GM10248 (cell line): ENCODE data around the gene KIF1C.

Experiments used
- CTCF ChIA-PET: fragments of 300-600 bp; sonication (Branson Sonifier 250); formaldehyde crosslinking; extraction: SDS; loops from one replicate; lab custom pipeline; 2021; ENCODE audit warnings: antibody characterized with exemption; lab: Yijun Ruan, JAX
- POLR2A ChIA-PET: fragments of 350-650 bp; sonication (Branson Sonifier 250); formaldehyde crosslinking; extraction: SDS; loops from one replicate; lab custom pipeline; 2020; ENCODE audit warnings: antibody characterized with exemption; lab: Yijun Ruan, JAX
- DNase-seq: peaks from one replicate; pipeline ENCODE4 v3.0.0; 2012; ENCODE audit errors: extremely low spot score
- TF ChIP-seq, protein P1 (sequence below): IDR thresholded peaks from 2 replicates; pipeline ENCODE4 v1.5.1; 2012; ENCODE audit warnings: mild to moderate bottlenecking, low read depth; ENCODE audit errors: extremely low read depth, missing control alignments, control extremely low read depth

The KIF1C gene

DNA sequence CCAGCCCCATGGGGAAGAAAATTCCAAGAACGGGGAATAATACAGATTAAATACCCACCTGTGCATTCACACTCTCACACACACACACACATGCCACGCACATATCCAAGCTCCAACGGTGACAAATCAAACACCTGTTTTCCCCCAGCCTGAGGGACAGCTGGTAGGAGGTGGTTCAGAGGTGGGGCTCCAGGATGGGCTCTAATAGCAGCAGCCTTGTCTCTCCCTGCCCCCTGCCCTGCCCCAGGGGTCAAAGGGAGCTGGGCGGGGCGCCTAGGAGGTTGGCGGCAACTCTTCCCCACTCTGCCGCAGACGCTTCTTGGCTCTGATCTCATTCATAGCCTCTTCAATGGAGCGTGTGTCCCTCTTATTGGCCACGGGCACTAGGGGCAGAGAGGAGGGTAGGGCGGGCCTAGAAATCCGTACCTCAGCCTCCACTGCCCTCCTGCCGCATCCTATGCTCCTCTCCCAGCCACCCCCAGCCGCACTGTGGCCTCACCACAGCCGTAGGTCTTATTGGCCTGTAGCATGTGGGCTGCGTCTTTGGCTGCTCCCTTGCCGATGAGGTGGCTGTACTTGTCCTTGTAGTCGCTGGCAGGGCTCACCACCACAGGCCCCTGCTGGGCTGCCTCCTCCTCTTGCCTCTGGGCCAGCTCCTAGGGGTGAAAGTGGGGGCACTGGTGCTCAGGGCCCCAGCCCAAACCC, 38.3 kb upstream of the KIF1C start:
- TF ChIP-seq, protein P1, sequence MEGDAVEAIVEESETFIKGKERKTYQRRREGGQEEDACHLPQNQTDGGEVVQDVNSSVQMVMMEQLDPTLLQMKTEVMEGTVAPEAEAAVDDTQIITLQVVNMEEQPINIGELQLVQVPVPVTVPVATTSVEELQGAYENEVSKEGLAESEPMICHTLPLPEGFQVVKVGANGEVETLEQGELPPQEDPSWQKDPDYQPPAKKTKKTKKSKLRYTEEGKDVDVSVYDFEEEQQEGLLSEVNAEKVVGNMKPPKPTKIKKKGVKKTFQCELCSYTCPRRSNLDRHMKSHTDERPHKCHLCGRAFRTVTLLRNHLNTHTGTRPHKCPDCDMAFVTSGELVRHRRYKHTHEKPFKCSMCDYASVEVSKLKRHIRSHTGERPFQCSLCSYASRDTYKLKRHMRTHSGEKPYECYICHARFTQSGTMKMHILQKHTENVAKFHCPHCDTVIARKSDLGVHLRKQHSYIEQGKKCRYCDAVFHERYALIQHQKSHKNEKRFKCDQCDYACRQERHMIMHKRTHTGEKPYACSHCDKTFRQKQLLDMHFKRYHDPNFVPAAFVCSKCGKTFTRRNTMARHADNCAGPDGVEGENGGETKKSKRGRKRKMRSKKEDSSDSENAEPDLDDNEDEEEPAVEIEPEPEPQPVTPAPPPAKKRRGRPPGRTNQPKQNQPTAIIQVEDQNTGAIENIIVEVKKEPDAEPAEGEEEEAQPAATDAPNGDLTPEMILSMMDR: no peak
- ChIA-PET CTCF (interaction anchor here (1.1 to 3.9 kb wide), 2 partner anchors 7 to 51 kb away, joined by 3 to 35 read pairs; partner anchors contain the start of gene SPAG7), POLR2A (no interaction called here)
- DNase-seq: no peak

DNA sequence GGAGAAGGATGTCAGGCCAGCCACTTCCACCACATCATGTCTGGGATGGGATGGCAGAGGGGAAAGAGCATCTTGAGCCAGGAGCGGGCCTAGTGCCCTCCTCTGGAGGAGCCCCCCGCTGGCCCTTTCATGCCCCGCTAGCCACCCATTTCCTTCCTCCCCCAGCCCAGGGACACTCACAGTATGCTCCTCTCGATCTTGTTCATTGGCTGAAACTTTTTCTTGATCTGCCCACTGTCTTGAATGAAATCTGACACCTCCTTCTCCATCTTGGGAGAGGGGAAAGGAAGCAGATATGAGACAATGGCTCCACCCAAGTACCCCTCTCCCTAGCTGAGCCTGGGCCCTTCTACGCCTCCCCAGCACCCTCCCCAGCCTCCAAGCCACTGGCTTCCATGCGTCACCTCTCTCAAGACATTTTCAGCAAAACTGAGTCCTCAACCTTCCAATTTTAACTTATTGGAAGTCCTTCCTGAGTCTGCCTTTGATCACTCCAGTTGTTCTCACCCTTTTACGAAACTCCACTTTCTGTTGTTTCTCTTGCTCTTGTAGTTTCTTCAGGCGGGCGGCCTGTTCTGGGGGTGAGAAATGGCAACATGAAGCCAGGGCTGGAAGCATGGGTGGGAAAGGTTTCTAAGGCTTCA, 37.3 kb upstream of the KIF1C start:
- DNase-seq: no peak
- TF ChIP-seq, protein P1: no peak
- ChIA-PET POLR2A (interaction anchor here (0.7 kb wide), 1 partner anchor 176 kb away, joined by 4 read pairs; no protein-coding TSS in a partner anchor), CTCF (interaction anchor here (1.1 kb wide), 1 partner anchor 52 kb away, joined by 3 read pairs; no protein-coding TSS in a partner anchor)

DNA sequence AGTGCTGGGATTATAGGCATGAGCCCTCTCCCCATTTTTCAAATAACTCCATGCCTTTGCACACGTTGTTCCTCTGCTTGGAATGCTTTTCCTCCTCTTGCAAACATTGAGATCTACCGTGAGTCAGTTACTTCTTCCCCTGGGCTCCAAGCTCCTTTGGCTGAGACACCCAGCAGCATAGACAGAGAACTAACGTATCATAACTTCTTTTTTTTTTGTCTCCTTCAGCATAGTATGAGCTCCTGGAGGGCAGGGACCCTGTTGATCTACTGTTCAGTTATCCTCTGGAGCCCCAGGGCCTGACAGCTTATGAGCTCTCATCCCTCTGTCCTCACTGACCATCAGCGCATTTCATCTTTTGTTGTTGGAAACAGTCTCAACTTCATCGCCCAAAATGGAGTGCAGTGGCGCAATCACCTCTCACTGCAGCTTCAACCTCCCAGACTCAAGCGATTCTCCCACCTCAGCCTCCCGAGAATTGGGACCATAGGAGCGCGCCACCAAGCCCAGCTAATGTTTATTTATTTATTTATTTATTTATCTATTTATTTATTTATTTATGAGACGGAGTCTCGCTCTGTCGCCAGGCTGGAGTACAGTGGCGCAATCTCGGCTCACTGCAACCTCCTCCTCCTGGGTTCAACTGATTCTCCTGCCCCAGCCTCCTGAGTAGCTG, 32.3 kb upstream of the KIF1C start:
- TF ChIP-seq, protein P1: no peak
- DNase-seq: no peak
- CTCF ChIA-PET: interaction anchor here (1.0 to 3.3 kb wide), 6 partner anchors 8 to 56 kb away, joined by 4 to 35 read pairs (median 10); partner anchors contain the start of gene CAMTA2
- POLR2A ChIA-PET: interaction anchor here (2.3 to 2.7 kb wide), 3 partner anchors 10 to 25 kb away, joined by 9 to 34 read pairs (median 25); partner anchors contain the start of genes ENO3, PFN1, RNF167 and SLC25A11

DNA sequence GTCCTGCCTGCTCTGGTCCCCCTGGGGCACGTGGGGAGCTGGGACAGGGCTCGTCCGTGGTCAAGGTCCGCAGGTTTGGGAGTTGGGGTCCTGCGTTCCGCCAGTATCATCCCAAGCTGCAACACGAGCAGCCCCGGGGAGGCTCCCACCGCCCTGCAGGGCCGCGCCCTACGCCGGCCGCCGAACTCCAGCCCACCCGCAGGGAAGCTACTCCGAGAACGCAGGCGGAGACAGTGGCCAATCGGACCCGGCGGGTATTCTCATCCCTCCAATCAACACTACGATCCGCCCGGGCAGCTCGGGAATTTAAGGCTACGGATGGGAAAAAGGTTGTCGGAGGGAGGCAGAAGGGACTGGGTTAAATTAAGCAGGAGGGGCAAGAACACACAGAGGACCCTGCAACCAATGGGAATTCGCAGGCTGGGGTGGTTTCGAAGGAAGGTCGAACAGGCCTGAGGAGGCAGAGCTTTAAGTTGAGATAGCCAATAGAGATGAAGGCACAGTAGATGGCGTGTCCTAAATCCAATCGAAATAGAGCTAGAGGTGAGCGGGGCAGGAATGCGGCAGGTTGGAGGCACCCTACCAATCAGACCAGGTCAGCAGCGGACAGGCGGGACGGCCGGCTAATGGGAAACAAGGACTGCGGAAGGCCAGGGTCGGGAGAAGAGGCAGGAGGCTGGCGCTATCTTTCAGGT, 30.8 kb upstream of the KIF1C start:
- ChIA-PET POLR2A (interaction anchor here (0.6 to 2.7 kb wide), 12 partner anchors 9 to 405 kb away, joined by 3 to 34 read pairs (median 5); partner anchors contain the start of genes ENO3, INCA1, PFN1 and RNF167), CTCF (interaction anchor here (1.1 to 5.5 kb wide), 14 partner anchors 10 to 271 kb away, joined by 3 to 47 read pairs (median 8); partner anchors contain the start of genes ARRB2, CAMTA2, CHRNE and RNF167)
- peak; percentile 97 for DNase-seq
- TF ChIP-seq, protein P1: no peak

DNA sequence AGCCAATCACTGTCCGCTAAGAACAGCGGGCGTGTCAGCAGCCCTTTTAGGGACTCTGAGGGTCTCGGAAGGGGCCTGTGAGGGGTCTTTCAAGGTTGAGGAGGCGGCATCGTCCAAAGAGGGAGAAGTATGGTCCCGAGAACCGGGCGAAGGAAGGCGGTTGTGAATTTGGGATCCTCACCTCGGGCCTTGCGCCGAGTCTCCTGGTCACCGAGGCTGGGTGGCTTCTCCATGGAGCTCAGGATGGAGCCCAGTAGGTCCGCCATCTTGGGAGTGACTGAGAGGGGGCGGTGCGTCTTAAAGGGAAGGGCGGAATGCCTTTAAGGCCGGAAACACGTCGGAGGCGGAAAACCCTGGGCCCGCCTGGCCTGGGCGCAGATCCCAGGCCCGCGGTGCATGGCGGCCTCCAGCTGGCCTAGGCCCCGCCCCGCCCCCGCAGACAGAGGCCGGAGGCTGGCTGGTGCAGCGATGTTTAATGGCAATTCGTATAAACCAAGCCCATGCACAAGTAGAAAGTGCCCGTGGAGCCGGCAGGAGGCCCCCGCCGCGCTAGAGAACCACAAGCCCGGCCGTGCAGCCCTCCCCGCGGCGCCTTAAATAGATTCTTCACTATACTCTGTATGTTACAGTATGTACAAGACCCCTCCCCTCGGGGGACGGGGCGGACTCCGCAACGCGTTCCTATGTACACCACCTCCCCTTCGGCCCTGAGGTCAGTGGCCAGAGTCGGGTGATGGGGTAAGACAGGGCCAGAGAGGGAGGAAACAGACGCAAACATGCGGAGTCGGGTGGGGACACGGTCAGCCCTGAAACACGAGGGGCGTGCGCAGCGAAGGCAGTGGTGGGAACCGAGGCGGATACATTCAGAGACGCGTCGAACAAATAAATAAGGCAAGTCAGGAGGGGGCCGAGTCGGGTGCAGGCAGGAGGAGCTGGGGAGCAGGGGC, 29.9 kb upstream of the KIF1C start, which contains the start of gene SPAG7:
SPAG7 (minus strand) TSS at position 279 of the 947 bp plus-strand sequence; CDS start at position 266, 13 bp downstream.
- TF ChIP-seq, protein P1: no peak
- DNase-seq: peak; percentile 96
- POLR2A ChIA-PET: interaction anchor here (0.5 to 2.7 kb wide), 13 partner anchors 10 to 405 kb away, joined by 3 to 34 read pairs (median 4); partner anchors contain the start of genes ENO3, INCA1, PFN1 and RNF167
- CTCF ChIA-PET: interaction anchor here (1.1 to 5.5 kb wide), 14 partner anchors 11 to 270 kb away, joined by 3 to 47 read pairs (median 8); partner anchors contain the start of genes ARRB2, CAMTA2, CHRNE and RNF167
